NK-92 (cell line): ENCODE data around the gene KLHL21.
"Not testable (repeated sequence)": the region's sequence is repeated elsewhere in the genome, so short reads cannot be mapped to it uniquely, and the experiment has no call there.

ENCODE experiments used
- DNase-seq: peaks from one replicate; lab custom pipeline; 2025; ENCODE audit not compliant: unreplicated experiment; lab: John Stamatoyannopoulos, UW

The KLHL21 gene

GRCh38 chr1:6585081-6585722, 17.5 kb downstream of the KLHL21 start:
- DNase-seq, result no peak

GRCh38 chr1:6584126-6585080, 18.3 kb downstream of the KLHL21 start:
- no peak for DNase-seq

- no peak for DNase-seq
Measured at GRCh38 chr1:6582370-6582769, 20.3 kb downstream of the KLHL21 start.

GRCh38 chr1:6581561-6582305, 20.9 kb downstream of the KLHL21 start:
- no peak for DNase-seq

GRCh38 chr1:6580593-6581409, 21.9 kb downstream of the KLHL21 start:
- DNase-seq, result no peak

- DNase-seq, result no peak
Measured at GRCh38 chr1:6580119-6580592, 22.5 kb downstream of the KLHL21 start.

- DNase-seq, result peak; percentile 58
Measured at GRCh38 chr1:6579374-6580118, 23.1 kb downstream of the KLHL21 start, which contains the start of gene ZBTB48. TSS of gene ZBTB48 (plus strand) at chr1:6579994. CDS start at chr1:6580610, 616 bp downstream.

GRCh38 chr1:6578624-6579373, 23.9 kb downstream of the KLHL21 start:
- DNase-seq, result no peak

GRCh38 chr1:6577831-6578525, 24.7 kb downstream of the KLHL21 start:
- DNase-seq, result no peak

GRCh38 chr1:6574818-6575217, 27.9 kb downstream of the KLHL21 start:
- no peak for DNase-seq

- DNase-seq, result no peak
Measured at GRCh38 chr1:6574025-6574620, 28.5 kb downstream of the KLHL21 start.

GRCh38 chr1:6572653-6573383, 29.9 kb downstream of the KLHL21 start:
- DNase-seq, result no peak

- DNase-seq, result no peak
Measured at GRCh38 chr1:6570987-6571386, 31.7 kb downstream of the KLHL21 start.

GRCh38 chr1:6570100-6570499, 32.6 kb downstream of the KLHL21 start:
- DNase-seq, result no peak

GRCh38 chr1:6569033-6569432, 33.6 kb downstream of the KLHL21 start:
- DNase-seq, result no peak

- no peak for DNase-seq
Measured at GRCh38 chr1:6560267-6560666, 42.4 kb downstream of the KLHL21 start.

- not testable (repeated sequence) for DNase-seq
Measured at GRCh38 chr1:6559161-6559560, 43.5 kb downstream of the KLHL21 start.
